NCI-H82 treated with DMSO at 0.1 percent for 48 hours (cell line): ENCODE results near the gene PEX11B.

ENCODE experiments used
- DNase-seq: peaks from one replicate; lab custom pipeline; 2025; ENCODE audit not compliant: unreplicated experiment; lab: John Stamatoyannopoulos, UW

Gene PEX11B

GRCh38 chr1:145874646-145875045 lies 43.9 kb downstream of the PEX11B start:
- no peak for DNase-seq

GRCh38 chr1:145871994-145872924 lies 46.3 kb downstream of the PEX11B start:
- DNase-seq: no peak

- no peak for DNase-seq
These were observed 50.3 kb downstream of the PEX11B start for GRCh38 chr1:145868232-145868631.

GRCh38 chr1:145863282-145864018 lies 55.1 kb downstream of the PEX11B start:
- no peak for DNase-seq
